Fibroblast of skin of left biceps (primary cell): ENCODE measurements around the gene KSR1.

Experiments
- DNase-seq, 2 experiments: peaks; one replicate each; pipeline ENCODE4 v3.0.0-alpha.2; 2013; ENCODE audit warnings: low read depth in 2 of 2

Gene KSR1

GRCh38 chr17:27473190-27473747 is 17.0 kb downstream of the KSR1 start:
- DNase-seq: no peak

DNA sequence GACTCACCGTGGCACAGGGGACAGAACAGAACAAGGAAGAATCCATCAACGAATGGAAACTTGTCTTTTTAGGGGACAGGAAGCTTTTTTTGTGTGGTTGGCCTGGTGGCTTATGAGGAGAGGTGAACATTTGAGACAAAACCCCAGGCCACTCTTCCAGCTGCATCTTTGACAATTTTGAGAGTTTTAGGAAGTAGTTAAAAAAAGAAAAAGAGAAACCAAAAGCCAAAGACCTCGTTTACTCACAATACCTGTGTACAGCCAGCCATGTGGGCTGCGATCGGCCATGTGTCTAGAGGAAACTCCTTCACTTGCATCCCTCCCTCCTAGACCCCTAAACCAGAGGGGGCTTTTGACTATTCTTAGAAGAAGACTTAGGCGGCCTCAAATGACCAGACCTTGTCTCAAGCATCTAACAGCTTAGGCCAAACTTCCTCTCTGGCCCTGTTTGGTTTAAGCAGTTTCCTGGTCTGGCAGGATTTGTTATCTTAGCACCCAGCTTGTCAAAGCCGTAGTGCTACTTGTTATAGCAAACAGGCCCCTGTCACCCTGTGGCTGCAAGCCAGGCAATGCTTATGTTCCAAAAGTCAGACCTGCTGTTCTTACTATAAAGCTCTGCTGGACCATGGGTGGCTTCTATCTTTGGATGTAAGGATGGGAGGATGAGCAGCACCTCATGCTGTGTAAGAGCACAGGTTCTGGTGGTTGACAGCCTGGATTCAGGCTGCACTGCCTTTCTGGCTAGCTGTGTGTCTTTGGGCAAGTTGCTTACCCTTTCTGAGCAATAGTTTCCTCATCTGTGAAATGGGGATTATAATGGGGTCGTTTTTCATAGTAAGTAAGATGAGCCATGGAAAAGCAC is 17.7 kb downstream of the KSR1 start:
- DNase-seq: no peak

GRCh38 chr17:27475070-27475673 is 18.9 kb downstream of the KSR1 start:
- DNase-seq: no peak

GRCh38 chr17:27475981-27476895 is 20.0 kb downstream of the KSR1 start:
- no peak for DNase-seq

- no peak for DNase-seq
These were observed 21.0 kb downstream of the KSR1 start for GRCh38 chr17:27477050-27477888.

- DNase-seq: no peak
These were observed 21.9 kb downstream of the KSR1 start for GRCh38 chr17:27477971-27478684.

DNA sequence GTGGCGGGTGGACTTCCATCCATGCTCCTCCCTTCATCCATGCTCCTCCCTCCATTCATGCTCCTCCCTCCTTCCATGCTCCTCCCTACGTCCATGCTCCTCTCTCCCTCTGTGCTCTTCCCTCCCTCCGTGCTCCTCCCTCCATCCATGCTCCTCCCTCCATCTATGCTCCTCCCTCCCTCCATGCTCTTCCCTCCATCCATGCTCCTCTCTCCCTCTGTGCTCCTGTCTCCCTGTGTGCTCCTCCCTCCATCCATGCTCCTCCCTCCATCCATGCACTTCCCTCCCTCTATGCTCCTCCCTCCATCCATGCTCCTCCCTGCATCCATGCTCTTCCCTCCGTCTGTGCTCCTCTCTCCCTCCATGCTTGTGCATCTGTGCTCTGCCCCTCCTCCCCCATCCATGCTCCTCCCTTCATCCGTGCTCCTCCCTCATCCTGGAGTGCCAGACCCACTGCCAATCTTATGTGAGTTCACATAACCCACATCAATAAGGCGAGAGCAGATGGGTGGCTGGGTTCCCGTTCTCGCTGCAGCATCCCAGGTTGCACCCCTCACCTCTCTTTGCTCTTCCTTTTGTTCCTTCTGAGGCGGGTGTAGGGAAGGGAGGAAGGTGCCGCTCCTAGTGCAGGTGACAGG is 22.8 kb downstream of the KSR1 start:
- DNase-seq: no peak

- no peak for DNase-seq
These were observed 23.6 kb downstream of the KSR1 start for GRCh38 chr17:27479838-27480237.

GRCh38 chr17:27480699-27481098 is 24.5 kb downstream of the KSR1 start:
- no peak for DNase-seq

- no peak for DNase-seq
These were observed 25.1 kb downstream of the KSR1 start for GRCh38 chr17:27481327-27481726.

DNA sequence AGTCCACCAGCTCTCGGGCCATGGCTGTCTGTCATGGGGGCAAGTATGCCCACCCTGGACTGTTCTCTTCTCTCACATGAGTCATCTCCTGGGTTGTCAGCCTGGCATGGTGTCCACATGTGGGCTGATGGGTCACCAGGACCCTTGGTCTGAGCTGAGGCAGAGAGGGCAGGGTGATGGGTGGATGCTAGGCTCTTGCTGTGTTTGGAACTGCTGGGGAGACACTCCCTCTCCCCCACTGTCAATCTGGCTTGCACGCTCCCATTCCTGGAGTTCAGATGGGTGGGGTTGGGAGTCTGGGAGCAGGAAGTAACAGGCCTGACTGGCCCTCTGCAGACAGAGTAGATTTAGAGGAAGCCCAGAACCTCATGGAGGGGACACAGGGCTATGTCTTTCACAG is 28.9 kb downstream of the KSR1 start:
- DNase-seq: no peak

DNA sequence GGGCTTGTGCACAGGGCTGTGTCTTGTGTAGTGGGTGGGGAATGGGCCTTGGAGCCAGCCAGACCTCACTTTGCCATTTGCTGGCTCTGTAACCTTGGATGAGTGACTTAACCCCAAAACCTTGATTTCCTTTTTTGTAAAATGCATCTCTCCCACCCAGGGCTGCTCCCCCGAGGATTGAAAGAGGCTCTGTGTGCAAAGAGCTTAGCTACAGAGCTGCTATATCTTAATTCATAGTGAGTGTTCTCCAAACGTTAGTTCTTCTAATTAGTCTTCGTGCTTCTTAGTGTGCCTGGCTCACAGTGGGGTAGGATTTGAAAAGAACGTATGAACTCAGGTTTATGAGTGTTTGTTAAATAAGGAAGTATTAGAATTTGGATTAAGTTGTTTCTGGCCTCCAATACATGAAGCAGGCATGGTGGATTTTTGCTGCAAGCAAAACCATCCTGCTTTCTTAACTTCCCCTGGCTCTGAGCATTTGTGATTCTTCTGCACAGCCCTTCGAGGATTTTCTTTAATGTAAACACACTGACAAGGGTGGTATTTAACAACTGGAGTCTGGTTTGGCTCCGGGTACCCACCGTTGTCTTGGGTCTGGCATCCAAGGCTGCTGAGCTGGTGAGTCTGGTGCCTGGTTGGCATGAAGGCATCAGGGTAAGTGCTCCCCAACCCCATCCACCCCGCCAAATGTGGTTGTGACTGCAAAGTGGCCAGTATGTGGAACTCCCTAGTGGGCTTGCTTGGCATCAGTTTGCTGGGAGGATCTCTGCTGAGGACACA is 29.7 kb downstream of the KSR1 start:
- DNase-seq: no peak

DNA sequence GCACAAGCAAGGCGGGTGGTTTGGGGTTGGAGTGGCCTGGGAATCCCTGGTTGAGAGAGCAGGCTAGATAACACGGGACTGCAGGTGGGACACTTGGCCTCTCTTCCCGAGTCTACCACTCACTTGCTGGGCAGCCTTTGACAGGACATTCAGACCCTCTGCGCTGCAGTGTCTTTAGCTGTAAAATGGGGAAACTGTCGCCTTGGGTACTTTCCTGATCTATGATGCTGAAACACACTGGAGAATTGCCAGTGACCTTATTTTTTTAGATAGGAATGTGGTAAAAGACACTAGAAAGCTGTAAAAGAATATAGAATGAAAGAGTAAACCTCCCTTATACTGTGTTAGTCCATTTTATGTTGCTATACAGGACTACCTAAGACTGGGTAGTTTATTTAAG is 30.5 kb downstream of the KSR1 start:
- DNase-seq: no peak

DNA sequence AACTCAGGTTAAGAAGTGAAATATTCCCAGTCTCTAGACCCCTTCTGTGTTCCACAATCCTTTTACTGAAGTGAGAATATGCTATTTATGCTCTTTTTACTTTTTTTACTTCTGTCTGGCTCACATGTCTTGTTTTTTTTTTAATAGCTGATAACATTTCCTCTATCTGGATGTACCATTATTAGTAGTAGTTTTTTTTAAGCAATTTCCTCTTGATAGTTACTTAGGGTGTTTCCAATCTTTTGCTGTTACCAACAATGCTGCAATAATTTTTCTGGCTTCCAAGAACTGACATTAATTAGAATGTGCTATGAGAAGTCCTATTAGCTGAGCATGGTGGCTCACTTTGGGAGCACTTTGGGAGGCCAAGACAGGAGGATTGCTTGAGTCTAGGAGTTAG is 32.0 kb downstream of the KSR1 start:
- no peak for DNase-seq

DNA sequence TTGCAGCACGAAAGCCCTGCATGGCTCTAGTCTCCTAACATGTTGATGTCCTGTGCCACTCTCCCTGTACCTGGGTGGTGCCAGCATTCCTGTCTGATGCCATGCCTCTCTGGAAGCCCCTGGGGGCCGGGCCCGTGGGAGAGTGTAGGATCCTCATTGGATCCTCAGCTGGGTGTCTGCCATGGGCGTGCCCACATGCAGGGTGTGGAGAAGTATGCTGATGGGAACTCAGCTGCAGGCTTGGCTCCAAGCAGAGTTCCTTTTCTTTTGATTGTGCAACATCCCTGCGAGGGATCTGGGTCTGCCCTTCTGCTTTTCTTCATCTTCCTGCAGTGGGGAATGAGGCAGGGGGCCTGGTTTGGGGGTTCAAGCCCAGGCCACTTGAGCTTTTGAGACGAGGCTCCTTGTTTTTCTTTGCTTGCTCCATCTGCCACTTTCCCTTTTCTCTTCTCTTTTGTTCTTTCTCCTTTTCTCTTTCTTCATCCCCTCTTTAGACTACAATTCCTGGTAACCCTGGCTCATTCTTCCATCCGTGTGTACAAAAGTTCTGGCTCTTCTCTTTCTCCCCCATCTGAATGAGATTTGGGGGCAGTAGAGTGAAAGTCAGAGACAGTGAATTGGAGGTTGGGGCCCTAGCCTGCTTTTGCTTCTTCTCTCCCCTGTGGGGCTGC is 32.9 kb downstream of the KSR1 start:
- peak; percentile 22 to 25 for DNase-seq

DNA sequence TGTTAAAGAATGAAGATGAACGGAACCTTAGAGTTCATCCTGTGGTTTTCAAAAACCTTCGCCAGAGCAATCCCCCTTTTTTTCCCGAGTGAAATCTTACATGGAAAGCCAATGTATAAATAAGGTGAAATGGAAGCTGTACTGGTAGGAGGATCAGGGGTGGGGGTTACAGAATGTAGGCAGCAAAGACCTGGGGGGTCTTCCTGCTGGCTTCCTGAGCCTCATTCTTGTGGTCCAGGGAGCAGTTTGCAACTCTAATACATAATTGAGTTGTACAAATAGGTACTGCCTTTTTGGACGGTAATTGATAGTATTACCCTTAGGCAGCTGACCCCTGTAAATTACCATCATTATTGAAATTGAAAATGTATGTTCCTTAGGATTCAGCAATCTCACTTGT is 34.1 kb downstream of the KSR1 start:
- DNase-seq: no peak

GRCh38 chr17:27491713-27492190 is 35.5 kb downstream of the KSR1 start:
- no peak for DNase-seq

- DNase-seq: no peak
These were observed 36.2 kb downstream of the KSR1 start for GRCh38 chr17:27492470-27492869.
